Measurements from ENCODE around the gene ADGRG6.

Gene ADGRG6

DNA sequence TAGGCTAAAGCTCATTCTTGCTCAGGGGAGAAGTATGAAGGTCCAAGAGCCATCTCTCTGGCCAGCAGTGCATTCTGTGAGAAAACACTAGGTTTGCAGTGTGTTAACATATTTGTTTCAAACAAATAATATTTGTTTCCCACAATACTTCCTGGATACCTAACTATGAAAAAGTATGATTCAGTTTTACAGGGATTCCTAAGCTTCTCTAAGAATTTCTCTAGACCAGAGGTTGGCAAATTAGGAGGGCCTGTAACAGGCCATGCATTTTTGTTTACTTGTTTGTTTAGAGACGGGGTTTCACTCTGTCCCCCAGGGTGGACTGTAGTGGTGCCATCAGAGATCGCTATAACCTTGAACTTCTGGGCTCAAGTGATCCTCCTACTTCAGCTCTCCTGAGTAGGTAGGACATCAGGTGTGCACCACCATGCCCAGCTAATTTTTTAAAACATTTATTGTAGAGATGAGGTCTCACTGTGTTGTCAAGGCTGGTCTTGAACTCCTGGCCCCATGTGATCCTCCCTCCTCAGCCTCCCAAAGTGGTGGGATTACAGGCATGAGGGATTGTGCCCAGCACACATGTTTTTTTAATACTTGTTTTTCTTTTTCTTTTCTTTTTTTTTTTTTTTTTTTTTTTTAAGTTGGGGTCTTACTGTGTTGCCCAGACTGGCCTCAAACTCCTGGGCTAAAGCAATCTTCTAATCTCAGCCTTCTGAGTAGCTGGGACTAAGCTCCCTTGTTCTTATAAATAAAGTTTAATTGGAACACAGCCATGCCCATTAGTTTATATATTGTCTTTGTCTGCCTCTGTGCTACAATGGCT, 71.7 kb downstream of the ADGRG6 start:
- no peak overlapping the region for H3K27ac ChIP-seq (ENCODE audit: low read length)

DNA sequence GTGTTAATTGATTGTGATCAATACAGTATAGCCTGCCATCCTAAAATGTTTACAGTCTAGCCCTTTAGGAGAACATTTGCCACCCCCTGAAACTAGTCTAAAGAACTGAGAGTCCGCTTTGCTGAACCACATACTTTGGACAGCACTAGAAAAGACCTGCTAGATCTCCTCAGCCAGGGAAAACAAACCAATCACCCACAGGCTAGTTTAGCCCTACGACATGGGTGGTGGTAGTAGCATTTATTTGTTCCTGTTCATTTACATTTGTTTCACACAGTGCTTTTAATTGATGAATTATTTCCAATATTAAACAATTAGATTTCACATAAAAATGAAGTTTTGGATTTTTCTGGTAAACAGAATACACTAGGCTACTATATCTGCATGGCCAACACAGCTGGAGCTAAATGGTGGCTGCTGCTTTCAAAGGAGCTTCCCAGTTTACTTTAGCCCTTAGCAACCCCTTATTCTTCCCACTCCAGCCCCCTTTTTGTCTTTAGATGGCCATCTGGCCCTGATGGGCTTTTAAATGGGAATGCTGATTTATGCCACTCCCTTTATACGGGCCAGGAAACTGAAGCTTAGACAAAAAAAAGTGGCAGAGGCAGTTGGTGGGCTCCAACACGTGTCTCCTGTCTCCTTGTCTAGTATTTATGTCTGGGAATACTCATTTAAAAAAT, 72.4 kb downstream of the ADGRG6 start:
- Histone ChIP-seq H3K9me3 (ENCODE audit: insufficient read depth, low read depth, low read length) (no peaks in the 10 kb centered on the region), H3K36me3 (ENCODE audit: insufficient read depth, low read depth, low read length) (no peaks in the 10 kb centered on the region), H3K4me1 (ENCODE audit: insufficient read depth, low read length) (peaks cover 29% of the 10 kb centered on the region), H3K4me3 (ENCODE audit: low read length) (no peak overlapping the region), H3K27me3 (ENCODE audit: insufficient read depth, low read length) (no peaks in the 10 kb centered on the region), H3K9ac (ENCODE audit: low read depth, low read length) (no peak overlapping the region), H3K27ac (ENCODE audit: low read length) (no peak overlapping the region)

More for the DNA sequence above, 71.7 kb downstream of the ADGRG6 start:
- Histone ChIP-seq H3K27me3 (ENCODE audit: insufficient read depth, low read length) (no peaks in the 10 kb centered on the region), H3K9ac (ENCODE audit: low read depth, low read length) (no peak overlapping the region), H3K36me3 (ENCODE audit: insufficient read depth, low read depth, low read length) (no peaks in the 10 kb centered on the region), H3K9me3 (ENCODE audit: insufficient read depth, low read depth, low read length) (no peaks in the 10 kb centered on the region), H3K4me1 (ENCODE audit: insufficient read depth, low read length) (peaks cover 28% of the 10 kb centered on the region), H3K4me3 (ENCODE audit: low read length) (no peak overlapping the region)

- Histone ChIP-seq H3K27me3 (ENCODE audit: insufficient read depth, low read length) (no peaks in the 10 kb centered on the region), H3K9me3 (ENCODE audit: insufficient read depth, low read depth, low read length) (no peaks in the 10 kb centered on the region), H3K27ac (ENCODE audit: low read length) (no peak overlapping the region), H3K4me1 (ENCODE audit: insufficient read depth, low read length) (peaks cover 29% of the 10 kb centered on the region), H3K36me3 (ENCODE audit: insufficient read depth, low read depth, low read length) (no peaks in the 10 kb centered on the region), H3K4me3 (ENCODE audit: low read length) (no peak overlapping the region), H3K9ac (ENCODE audit: low read depth, low read length) (no peak overlapping the region)
Measured at GRCh38 chr6:142374965-142375733, 73.3 kb downstream of the ADGRG6 start.

DNA sequence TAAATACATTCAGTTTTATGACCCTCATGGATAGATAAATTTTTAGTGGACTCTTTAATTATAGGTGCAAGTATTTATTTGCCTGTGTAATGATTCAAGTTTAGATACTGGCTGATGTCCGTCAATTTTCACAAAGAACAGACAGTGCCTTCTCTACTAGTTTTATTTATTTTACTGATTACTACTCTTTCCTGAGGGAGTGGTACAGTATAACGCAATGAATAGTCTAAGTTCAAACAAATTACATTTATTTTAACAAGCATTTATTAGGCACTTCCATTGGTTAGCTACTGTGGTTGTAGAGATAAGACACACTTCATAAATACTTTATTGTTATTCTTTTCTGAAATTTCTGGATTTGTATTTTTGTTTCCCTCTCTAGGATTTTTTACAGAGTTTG, 74.3 kb downstream of the ADGRG6 start:
- no peak overlapping the region for H3K4me3 ChIP-seq (ENCODE audit: low read length)
- peaks cover 29% of the 10 kb centered on the region for H3K4me1 ChIP-seq (ENCODE audit: insufficient read depth, low read length)
- no peaks in the 10 kb centered on the region for H3K27me3 ChIP-seq (ENCODE audit: insufficient read depth, low read length)
- H3K9ac ChIP-seq (ENCODE audit: low read depth, low read length), result no peak overlapping the region
- no peaks in the 10 kb centered on the region for H3K36me3 ChIP-seq (ENCODE audit: insufficient read depth, low read depth, low read length)
- no peaks in the 10 kb centered on the region for H3K9me3 ChIP-seq (ENCODE audit: insufficient read depth, low read depth, low read length)
- no peak overlapping the region for H3K27ac ChIP-seq (ENCODE audit: low read length)

- Histone ChIP-seq H3K27me3 (ENCODE audit: insufficient read depth, low read length) (no peaks in the 10 kb centered on the region), H3K9me3 (ENCODE audit: insufficient read depth, low read depth, low read length) (no peaks in the 10 kb centered on the region), H3K36me3 (ENCODE audit: insufficient read depth, low read depth, low read length) (no peaks in the 10 kb centered on the region), H3K27ac (ENCODE audit: low read length) (no peak overlapping the region), H3K4me1 (ENCODE audit: insufficient read depth, low read length) (peaks cover 29% of the 10 kb centered on the region), H3K9ac (ENCODE audit: low read depth, low read length) (no peak overlapping the region), H3K4me3 (ENCODE audit: low read length) (no peak overlapping the region)
Measured at GRCh38 chr6:142376800-142377496, 75.1 kb downstream of the ADGRG6 start.

GRCh38 chr6:142377497-142377848, 75.7 kb downstream of the ADGRG6 start:
- no peak overlapping the region for H3K9ac ChIP-seq (ENCODE audit: low read depth, low read length)
- no peaks in the 10 kb centered on the region for H3K9me3 ChIP-seq (ENCODE audit: insufficient read depth, low read depth, low read length)
- H3K27ac ChIP-seq (ENCODE audit: low read length), result no peak overlapping the region
- H3K36me3 ChIP-seq (ENCODE audit: insufficient read depth, low read depth, low read length), result no peaks in the 10 kb centered on the region
- H3K4me1 ChIP-seq (ENCODE audit: insufficient read depth, low read length), result peaks cover 28% of the 10 kb centered on the region
- H3K27me3 ChIP-seq (ENCODE audit: insufficient read depth, low read length), result no peaks in the 10 kb centered on the region
- no peak overlapping the region for H3K4me3 ChIP-seq (ENCODE audit: low read length)

GRCh38 chr6:142378138-142378875, 76.5 kb downstream of the ADGRG6 start:
- no peaks in the 10 kb centered on the region for H3K9me3 ChIP-seq (ENCODE audit: insufficient read depth, low read depth, low read length)
- peaks cover 27% of the 10 kb centered on the region for H3K4me1 ChIP-seq (ENCODE audit: insufficient read depth, low read length)

GRCh38 chr6:142380626-142381025, 78.8 kb downstream of the ADGRG6 start:
- Histone ChIP-seq H3K4me1 (ENCODE audit: insufficient read depth, low read length) (peaks cover 12% of the 10 kb centered on the region; the same call in 1 of the 2 replicates), H3K27ac (ENCODE audit: low read length) (no peak overlapping the region), H3K9me3 (ENCODE audit: insufficient read depth, low read depth, low read length) (no peaks in the 10 kb centered on the region), H3K27me3 (ENCODE audit: insufficient read depth, low read length) (no peaks in the 10 kb centered on the region), H3K4me3 (ENCODE audit: low read length) (no peak overlapping the region), H3K9ac (ENCODE audit: low read depth, low read length) (no peak overlapping the region), H3K36me3 (ENCODE audit: insufficient read depth, low read depth, low read length) (no peaks in the 10 kb centered on the region)

More at GRCh38 chr6:142378138-142378875, 76.5 kb downstream of the ADGRG6 start:
- Histone ChIP-seq H3K9ac (ENCODE audit: low read depth, low read length) (no peak overlapping the region), H3K36me3 (ENCODE audit: insufficient read depth, low read depth, low read length) (no peaks in the 10 kb centered on the region), H3K27ac (ENCODE audit: low read length) (no peak overlapping the region), H3K4me3 (ENCODE audit: low read length) (no peak overlapping the region), H3K27me3 (ENCODE audit: insufficient read depth, low read length) (no peaks in the 10 kb centered on the region)

GRCh38 chr6:142381181-142381580, 79.4 kb downstream of the ADGRG6 start:
- Histone ChIP-seq H3K9ac (ENCODE audit: low read depth, low read length) (no peak overlapping the region), H3K27ac (ENCODE audit: low read length) (no peak overlapping the region), H3K4me1 (ENCODE audit: insufficient read depth, low read length) (peaks cover 12% of the 10 kb centered on the region; the same call in 1 of the 2 replicates), H3K9me3 (ENCODE audit: insufficient read depth, low read depth, low read length) (no peaks in the 10 kb centered on the region), H3K4me3 (ENCODE audit: low read length) (no peak overlapping the region), H3K27me3 (ENCODE audit: insufficient read depth, low read length) (no peaks in the 10 kb centered on the region), H3K36me3 (ENCODE audit: insufficient read depth, low read depth, low read length) (no peaks in the 10 kb centered on the region)

- no peaks in the 10 kb centered on the region for H3K36me3 ChIP-seq (ENCODE audit: insufficient read depth, low read depth, low read length)
- H3K27ac ChIP-seq (ENCODE audit: low read length), result no peak overlapping the region
- no peaks in the 10 kb centered on the region for H3K9me3 ChIP-seq (ENCODE audit: insufficient read depth, low read depth, low read length)
- peaks cover 10% of the 10 kb centered on the region; the same call in 1 of the 2 replicates for H3K4me1 ChIP-seq (ENCODE audit: insufficient read depth, low read length)
- H3K4me3 ChIP-seq (ENCODE audit: low read length), result no peak overlapping the region
- H3K27me3 ChIP-seq (ENCODE audit: insufficient read depth, low read length), result no peaks in the 10 kb centered on the region
- H3K9ac ChIP-seq (ENCODE audit: low read depth, low read length), result no peak overlapping the region
Measured at GRCh38 chr6:142381845-142382378, 80.1 kb downstream of the ADGRG6 start.
